Coronary artery (tissue), 2 donors: ENCODE data around the gene BCL2L14.
"Not testable (repeated sequence)": the region's sequence is repeated elsewhere in the genome, so short reads cannot be mapped to it uniquely, and the experiment has no call there.

ENCODE experiments used
- DNase-seq: peaks from one replicate; pipeline ENCODE4 v3.0.0-alpha.2; 2017; ENCODE audit warnings: low spot score
- H3K27ac ChIP-seq, 2 donors: fragments of 200-600 bp; sonication (generic); one replicate each; pipeline ENCODE4 v1.5.1; 2016 to 2019
- H3K4me3 ChIP-seq: fragments of 200-600 bp; sonication (generic); 2 replicates; pipeline ENCODE4 v1.5.1; 2016; ENCODE audit warnings: mild to moderate bottlenecking, moderate library complexity
- CTCF ChIP-seq: fragments of 200-600 bp; sonication (generic); IDR thresholded peaks from one replicate; pipeline ENCODE4 v1.5.1; 2019; ENCODE audit warnings: antibody characterized with exemption

The BCL2L14 gene

GRCh38 chr12:12099102-12099501 is 28.4 kb downstream of the BCL2L14 start:
- TF ChIP-seq CTCF: no peak
- DNase-seq: no peak
- H3K4me3 ChIP-seq: no peak overlapping the region
- H3K27ac ChIP-seq: no peak overlapping the region

- H3K4me3 ChIP-seq: no peak overlapping the region
Observed at GRCh38 chr12:12107678-12108077, 36.9 kb downstream of the BCL2L14 start.

GRCh38 chr12:12108441-12109058 is 37.8 kb downstream of the BCL2L14 start:
- TF ChIP-seq CTCF: no peak
- no peak overlapping the region for H3K27ac ChIP-seq
- DNase-seq: no peak
- H3K4me3 ChIP-seq: no peak overlapping the region

More at GRCh38 chr12:12107678-12108077, 36.9 kb downstream of the BCL2L14 start:
- no peak for TF ChIP-seq CTCF
- H3K27ac ChIP-seq: no peak overlapping the region
- DNase-seq: no peak

GRCh38 chr12:12110923-12111555 is 40.3 kb downstream of the BCL2L14 start:
- not testable (repeated sequence) for DNase-seq, H3K4me3 ChIP-seq, H3K27ac ChIP-seq

- TF ChIP-seq CTCF: no peak
- H3K27ac ChIP-seq: no peak overlapping the region
- no peak for DNase-seq
- no peak overlapping the region for H3K4me3 ChIP-seq
Observed at GRCh38 chr12:12115514-12115913, 44.8 kb downstream of the BCL2L14 start.

- Histone ChIP-seq H3K27ac (no peak overlapping the region), H3K4me3 (no peak overlapping the region)
- no peak for TF ChIP-seq CTCF
- DNase-seq: no peak
Observed at GRCh38 chr12:12116677-12117076, 45.9 kb downstream of the BCL2L14 start.

GRCh38 chr12:12121061-12121460 is 50.3 kb downstream of the BCL2L14 start:
- DNase-seq: no peak
- no peak overlapping the region for H3K27ac ChIP-seq
- no peak overlapping the region for H3K4me3 ChIP-seq
- no peak for TF ChIP-seq CTCF
